Measurements from ENCODE around the gene COL23A1.

Gene COL23A1

DNA sequence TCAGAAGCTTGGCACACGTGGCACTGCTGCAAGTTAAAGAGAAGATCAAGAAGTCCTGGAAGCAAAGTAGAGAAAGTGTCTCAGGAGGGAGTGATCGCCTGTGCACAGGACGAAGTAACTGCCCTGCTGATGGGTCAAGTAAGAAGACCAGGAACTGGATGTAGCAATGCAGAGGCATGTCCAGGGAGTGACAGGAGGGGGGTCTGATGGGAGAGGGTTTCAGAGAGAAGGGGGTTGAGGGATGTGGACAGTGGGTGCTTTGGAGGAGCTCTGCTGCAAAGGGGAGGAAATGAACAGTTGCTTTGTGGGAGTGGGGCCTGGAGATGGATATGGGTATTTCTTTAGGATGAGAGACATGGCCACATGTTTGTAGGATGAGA lies 297.4 kb downstream of the COL23A1 start:
- no peak for DNase-seq
- in situ Hi-C loops (cut with MboI; ENCODE audit: low pct_unique_long_range_greater_than_20kb, low sequenced_read_pairs): loop anchor here (25.0 kb wide), 1 partner anchor 294 kb away; the partner anchor contains the start of gene COL23A1

GRCh38 chr5:178291969-178292825 lies 298.0 kb downstream of the COL23A1 start:
- in situ Hi-C loops (cut with MboI; ENCODE audit: low pct_unique_long_range_greater_than_20kb, low sequenced_read_pairs): loop anchor here (25.0 kb wide), 1 partner anchor 295 kb away; the partner anchor contains the start of gene COL23A1

GRCh38 chr5:178291161-178291561 lies 299.0 kb downstream of the COL23A1 start:
- no peak for DNase-seq
- in situ Hi-C loops (cut with MboI; ENCODE audit: low pct_unique_long_range_greater_than_20kb, low sequenced_read_pairs): loop anchor here (25.0 kb wide), 1 partner anchor 296 kb away; the partner anchor contains the start of gene COL23A1

More at GRCh38 chr5:178291969-178292825, 298.0 kb downstream of the COL23A1 start:
- DNase-seq: no peak

- in situ Hi-C loops (cut with MboI; ENCODE audit: low pct_unique_long_range_greater_than_20kb, low sequenced_read_pairs): loop anchor here (25.0 kb wide), 1 partner anchor 297 kb away; the partner anchor contains the start of gene COL23A1
These were observed 299.8 kb downstream of the COL23A1 start for GRCh38 chr5:178290376-178290775.

GRCh38 chr5:178289438-178289837 lies 300.8 kb downstream of the COL23A1 start:
- in situ Hi-C loops (cut with MboI; ENCODE audit: low pct_unique_long_range_greater_than_20kb, low sequenced_read_pairs): loop anchor here (25.0 kb wide), 1 partner anchor 298 kb away; the partner anchor contains the start of gene COL23A1
- no peak for DNase-seq

More at GRCh38 chr5:178290376-178290775, 299.8 kb downstream of the COL23A1 start:
- DNase-seq: no peak

GRCh38 chr5:178288401-178289368 lies 301.5 kb downstream of the COL23A1 start:
- in situ Hi-C loops (cut with MboI; ENCODE audit: low pct_unique_long_range_greater_than_20kb, low sequenced_read_pairs): loop anchor here (25.0 kb wide), 1 partner anchor 299 kb away; the partner anchor contains the start of gene COL23A1
- no peak for DNase-seq

DNA sequence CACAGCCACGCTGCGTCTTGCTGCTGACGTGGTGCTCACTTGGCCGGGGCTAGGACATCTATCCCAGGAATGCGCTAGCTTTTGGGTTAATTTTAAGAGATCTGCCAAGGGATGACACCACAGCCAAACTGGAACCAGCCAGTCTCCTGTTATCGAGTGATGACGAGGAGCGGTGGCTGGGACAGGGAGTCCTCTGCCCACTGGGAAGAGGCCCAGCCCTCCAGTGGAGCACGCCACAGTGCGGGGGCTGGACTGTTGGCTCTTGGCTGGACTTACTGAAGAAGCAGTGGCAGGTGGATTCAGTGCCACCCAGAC lies 302.4 kb downstream of the COL23A1 start:
- in situ Hi-C loops (cut with MboI; ENCODE audit: low pct_unique_long_range_greater_than_20kb, low sequenced_read_pairs): loop anchor here (25.0 kb wide), 1 partner anchor 300 kb away; the partner anchor contains the start of gene COL23A1
- no peak for DNase-seq

DNA sequence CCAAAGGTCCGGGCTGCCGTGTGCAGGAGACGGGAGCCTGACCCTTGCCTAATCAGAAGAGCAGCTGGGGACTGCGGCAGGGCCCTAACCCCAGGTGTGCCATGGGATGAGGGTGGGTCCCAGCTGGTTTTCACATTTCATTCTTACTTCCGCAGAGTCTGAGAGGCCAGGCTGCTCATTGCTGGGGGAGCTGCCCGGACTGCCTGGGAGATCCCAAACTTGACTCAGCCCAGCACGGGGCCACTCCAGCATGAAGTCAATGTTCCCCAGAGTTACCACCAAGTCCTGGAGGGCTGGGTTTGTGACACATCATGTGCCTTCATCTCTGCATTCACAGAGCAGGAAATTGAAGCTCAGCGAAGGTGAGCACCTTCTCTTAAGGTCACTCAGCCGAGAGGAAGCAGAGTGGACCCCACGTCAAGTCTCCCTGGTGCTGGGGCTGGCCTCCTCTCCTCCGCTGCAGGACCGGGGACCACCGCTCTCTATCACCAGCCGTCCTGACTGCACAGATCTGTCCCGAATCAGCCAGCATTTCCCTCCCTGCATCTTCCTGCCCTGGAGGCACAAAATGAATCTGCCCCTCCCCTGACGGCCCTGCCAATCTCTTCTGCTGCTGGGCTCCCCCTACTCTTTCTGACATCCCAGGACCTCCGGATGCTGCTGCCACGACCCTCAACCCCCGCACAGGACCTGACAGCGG lies 303.0 kb downstream of the COL23A1 start:
- DNase-seq: no peak
- in situ Hi-C loops (cut with MboI; ENCODE audit: low pct_unique_long_range_greater_than_20kb, low sequenced_read_pairs): loop anchor here (25.0 kb wide), 1 partner anchor 300 kb away; the partner anchor contains the start of gene COL23A1

GRCh38 chr5:178286226-178287090 lies 303.7 kb downstream of the COL23A1 start:
- no peak for DNase-seq
- in situ Hi-C loops (cut with MboI; ENCODE audit: low pct_unique_long_range_greater_than_20kb, low sequenced_read_pairs): loop anchor here (25.0 kb wide), 1 partner anchor 301 kb away; the partner anchor contains the start of gene COL23A1

- no peak for DNase-seq
- in situ Hi-C loops (cut with MboI; ENCODE audit: low pct_unique_long_range_greater_than_20kb, low sequenced_read_pairs): loop anchor here (25.0 kb wide), 1 partner anchor 302 kb away; the partner anchor contains the start of gene COL23A1
These were observed 304.6 kb downstream of the COL23A1 start for GRCh38 chr5:178285399-178286225.

- in situ Hi-C loops (cut with MboI; ENCODE audit: low pct_unique_long_range_greater_than_20kb, low sequenced_read_pairs): loop anchor here (25.0 kb wide), 1 partner anchor 302 kb away; the partner anchor contains the start of gene COL23A1
- DNase-seq: no peak
These were observed 305.2 kb downstream of the COL23A1 start for GRCh38 chr5:178284996-178285395.

- in situ Hi-C loops (cut with MboI; ENCODE audit: low pct_unique_long_range_greater_than_20kb, low sequenced_read_pairs): loop anchor here (25.0 kb wide), 1 partner anchor 303 kb away; the partner anchor contains the start of gene COL23A1
- DNase-seq: peak; percentile 71
These were observed 306.0 kb downstream of the COL23A1 start for GRCh38 chr5:178284093-178284675.

DNA sequence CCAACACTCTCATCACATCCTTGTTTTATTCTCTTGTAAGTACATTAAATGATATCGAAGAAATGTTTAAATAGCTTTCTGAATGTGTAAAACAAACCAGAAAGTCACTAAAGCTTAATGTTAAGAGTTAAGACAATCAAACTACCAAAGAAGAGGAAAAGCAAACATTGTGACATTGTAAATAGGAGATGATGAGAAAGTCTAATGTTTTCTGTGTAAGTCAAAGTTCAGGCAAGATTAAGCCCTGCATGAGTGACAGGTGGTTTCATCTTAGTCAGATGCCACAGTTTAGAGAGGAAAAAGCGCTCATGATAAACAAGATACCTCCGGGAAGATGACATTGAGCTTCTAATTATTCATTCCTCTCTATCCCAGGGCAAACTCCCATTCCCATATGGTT lies 306.7 kb downstream of the COL23A1 start:
- in situ Hi-C loops (cut with MboI; ENCODE audit: low pct_unique_long_range_greater_than_20kb, low sequenced_read_pairs): loop anchor here (25.0 kb wide), 1 partner anchor 304 kb away; the partner anchor contains the start of gene COL23A1
- no peak for DNase-seq

GRCh38 chr5:178282391-178282790 lies 307.8 kb downstream of the COL23A1 start:
- no peak for DNase-seq
- in situ Hi-C loops (cut with MboI; ENCODE audit: low pct_unique_long_range_greater_than_20kb, low sequenced_read_pairs): loop anchor here (25.0 kb wide), 1 partner anchor 305 kb away; the partner anchor contains the start of gene COL23A1

- no peak for DNase-seq
- in situ Hi-C loops (cut with MboI; ENCODE audit: low pct_unique_long_range_greater_than_20kb, low sequenced_read_pairs): loop anchor here (25.0 kb wide), 1 partner anchor 306 kb away; the partner anchor contains the start of gene COL23A1
These were observed 308.9 kb downstream of the COL23A1 start for GRCh38 chr5:178281331-178281730.

GRCh38 chr5:178280631-178281030 lies 309.6 kb downstream of the COL23A1 start:
- in situ Hi-C loops (cut with MboI; ENCODE audit: low pct_unique_long_range_greater_than_20kb, low sequenced_read_pairs): loop anchor here (25.0 kb wide), 1 partner anchor 307 kb away; the partner anchor contains the start of gene COL23A1
- no peak for DNase-seq

All from KBM-7 (cell line).